SW480 (cell line): ENCODE data around the gene C16orf96.
A peak's percentile ranks its signal among the peaks of the same experiment; 100 is the strongest.

Source experiments
- DNase-seq: peaks from one replicate; pipeline ENCODE4 v3.0.0-alpha.2; 2016; ENCODE audit warnings: low spot score

Gene C16orf96

DNA sequence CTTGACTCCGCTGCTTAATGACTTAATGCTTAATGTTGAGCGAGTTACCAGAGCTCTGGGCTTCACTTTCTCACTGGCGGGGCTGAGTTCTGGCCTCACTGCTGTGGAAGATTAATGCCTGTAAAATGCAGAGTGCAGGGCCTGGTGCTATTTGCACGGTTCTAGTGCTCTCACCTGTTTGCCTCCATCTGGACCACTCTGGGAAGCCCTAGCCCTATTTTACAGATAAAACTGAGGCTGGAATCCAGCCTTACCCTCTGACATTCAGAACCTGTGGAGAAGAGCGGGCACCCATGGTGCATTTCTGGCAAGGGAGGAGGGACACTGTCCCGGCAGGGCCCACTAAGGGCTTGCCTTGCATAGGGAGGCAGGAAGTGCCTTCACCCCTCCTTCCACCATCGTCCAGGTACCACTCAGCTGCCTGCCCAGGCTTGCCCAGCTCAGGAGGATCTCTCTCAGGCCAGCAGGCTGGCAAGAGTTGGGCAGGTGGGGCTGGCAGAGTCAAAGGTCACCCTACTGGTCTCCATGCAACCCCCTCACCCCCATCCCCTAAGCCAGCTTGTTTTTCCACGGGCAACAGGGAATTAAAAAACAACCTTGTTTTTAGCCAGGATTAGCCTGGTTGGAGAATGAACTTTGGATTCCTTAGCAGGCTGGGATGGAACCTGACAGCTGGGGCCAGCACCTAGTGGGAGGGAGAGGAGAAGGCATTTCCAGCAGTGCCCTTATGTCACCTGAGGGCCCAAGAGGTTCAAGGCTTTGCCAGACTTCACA is 62.7 kb downstream of the C16orf96 start:
- no peak for DNase-seq

DNA sequence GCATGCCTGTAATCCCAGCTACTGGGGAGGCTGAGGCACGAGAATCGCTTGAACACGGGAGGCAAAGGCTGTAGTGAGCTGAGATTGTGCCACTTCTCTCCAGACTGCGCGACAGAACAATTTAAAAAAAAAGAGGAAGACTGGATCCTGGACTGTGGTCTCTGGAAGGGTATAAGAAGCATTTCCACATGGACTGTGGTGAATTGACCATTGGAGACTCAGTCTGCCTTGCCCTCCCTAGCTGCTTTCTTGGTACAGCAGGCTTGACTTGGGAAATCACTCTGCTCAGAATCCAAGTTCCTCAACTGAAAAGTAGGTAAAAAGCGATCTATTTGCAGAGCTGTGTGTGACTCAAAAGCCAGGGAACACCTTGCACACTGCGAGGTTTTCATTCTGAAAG is 67.5 kb downstream of the C16orf96 start:
- no peak for DNase-seq

DNA sequence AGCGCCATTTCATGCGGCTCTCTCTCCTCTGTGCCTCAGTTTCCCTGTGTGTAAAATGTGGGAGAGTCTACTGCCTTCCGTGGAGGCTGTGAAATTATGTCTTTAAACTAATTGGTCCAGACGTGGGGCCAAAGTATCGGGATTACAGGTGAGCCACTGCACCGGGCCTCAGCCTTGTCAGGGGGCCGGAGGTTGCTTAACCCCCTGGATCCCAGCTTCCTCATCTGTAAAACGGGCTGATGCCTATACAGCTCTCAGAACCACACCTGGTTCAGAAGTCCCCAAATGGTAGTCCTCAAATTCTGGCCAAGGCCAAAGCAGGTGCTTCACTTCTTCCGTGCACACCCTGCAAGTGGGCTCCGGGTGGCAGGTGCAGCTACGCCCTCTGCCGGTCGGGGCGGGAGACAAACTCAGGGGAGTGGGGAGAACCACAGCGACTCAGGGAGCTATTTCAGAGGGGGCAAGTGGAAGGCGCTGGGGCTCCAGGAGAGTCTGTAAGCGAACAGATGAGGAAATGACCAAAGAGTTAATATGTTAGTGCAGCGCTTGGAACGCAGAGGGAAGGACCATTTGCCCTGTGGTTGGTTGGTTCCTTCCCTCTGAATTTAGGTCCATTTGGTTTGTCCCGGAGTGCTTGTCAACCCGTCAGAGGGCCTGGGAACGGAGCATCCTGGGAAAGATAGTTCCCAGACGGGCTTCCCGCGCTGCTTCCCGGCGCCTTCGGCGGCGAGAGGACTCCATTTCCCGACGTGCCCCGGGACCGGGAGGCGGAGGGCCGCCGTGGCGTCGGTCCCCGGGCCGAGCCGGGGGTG is 68.1 kb downstream of the C16orf96 start, which contains the start of gene MGRN1:
Gene MGRN1 (plus strand): TSS at position 812 of the 812 bp plus-strand sequence. CDS start 135 bp downstream, outside the sequence.
- DNase-seq = peak; percentile 96

DNA sequence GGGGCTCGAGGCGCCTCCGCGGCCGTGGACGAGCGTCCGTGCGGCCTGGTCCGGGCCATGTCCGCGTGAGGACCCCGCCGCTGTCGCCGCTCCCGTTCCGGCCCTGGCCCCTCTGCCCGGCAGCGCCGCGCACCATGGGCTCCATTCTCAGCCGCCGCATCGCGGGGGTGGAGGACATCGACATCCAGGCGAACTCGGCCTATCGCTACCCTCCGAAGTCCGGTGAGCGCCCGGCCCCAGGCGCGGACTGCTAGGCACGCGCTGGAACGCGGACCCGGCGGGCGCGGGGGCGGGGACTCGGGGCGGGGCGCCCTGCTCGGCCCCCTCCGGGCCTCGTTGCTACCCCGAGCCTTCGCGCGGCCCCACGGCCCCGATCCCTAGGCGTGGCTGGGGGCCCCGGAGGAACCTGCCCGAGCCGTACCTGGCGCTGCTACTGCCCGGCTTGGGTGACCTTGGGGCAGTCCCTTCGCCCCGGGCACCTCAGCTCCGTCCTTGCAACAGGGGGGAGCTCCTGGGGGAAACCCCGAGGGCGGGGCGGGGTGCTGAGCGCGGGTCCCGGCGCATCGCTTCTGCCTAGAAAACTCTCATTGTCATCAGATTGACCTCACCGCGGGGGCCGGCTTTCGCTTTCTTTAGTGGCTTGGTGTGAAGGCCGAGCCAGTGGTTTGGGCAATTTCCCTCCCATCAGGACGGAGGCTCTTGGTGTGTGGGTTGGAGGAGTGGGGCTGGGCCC is 68.9 kb downstream of the C16orf96 start:
- peak; percentile 27 for DNase-seq

DNA sequence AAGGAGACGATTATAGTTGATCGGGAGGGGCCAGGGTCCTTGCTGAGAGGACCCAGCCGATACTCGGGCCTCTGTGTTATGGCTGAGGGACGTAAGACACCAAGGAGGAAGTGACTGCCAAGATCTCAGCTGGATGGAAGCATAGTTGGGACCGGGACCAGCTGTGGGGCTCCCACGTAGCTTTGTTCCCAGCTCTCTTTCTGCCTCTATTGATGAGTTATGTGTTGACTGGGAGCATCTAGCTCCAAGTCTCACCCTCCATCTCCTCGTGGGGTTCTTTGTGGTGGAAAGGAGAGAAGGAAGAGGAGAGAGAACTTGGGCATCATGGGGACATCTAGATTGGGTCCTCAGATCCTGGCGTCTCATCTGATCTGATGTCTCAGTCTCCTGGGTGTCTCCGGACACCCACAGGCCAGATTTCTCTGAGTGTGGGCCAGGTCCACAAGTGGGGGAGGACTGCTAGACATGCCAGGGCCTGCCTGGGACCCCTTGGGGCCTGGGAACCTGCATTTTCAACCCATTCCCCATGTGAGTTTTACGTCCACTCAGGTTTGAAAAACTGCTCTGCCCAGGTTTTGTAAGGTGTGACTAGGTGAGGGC is 69.5 kb downstream of the C16orf96 start:
- no peak for DNase-seq

DNA sequence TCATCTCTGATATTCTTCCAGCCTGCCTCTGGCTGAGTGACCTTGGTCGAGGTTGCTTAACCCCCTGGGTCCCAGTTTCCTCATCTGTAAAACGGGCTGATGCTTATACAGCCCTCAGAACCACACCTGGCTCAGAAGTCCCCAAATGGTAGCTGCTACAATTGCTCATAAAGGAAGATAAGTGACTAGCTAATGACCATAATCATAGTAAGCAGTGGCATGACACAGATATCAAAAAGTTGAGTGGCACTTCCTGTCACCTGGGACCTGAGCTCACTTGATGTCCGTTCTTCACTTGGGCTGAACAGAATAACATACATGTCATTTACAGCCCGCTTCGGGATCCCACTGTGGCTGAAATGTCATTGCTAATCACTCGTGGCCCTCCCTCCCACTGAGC is 70.3 kb downstream of the C16orf96 start:
- no peak for DNase-seq

DNA sequence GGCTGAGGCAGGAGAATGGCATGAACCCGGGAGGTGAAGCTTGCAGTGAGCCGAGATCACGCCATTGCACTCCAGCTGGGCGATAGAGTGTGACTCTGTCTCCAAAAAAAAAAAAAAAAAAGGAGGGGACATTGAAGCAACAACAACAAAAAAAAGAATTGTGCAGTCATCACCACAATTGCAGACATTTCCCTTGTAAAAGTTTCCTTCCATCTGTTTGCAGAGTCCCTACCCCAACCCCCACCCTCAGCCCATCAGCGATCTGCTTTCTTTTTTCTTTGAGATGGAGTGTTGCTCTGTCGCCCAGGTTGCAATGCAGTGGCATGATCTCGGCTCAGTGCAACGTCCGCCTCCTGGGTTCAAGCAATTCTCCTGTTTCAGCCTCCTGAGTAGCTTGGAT is 72.1 kb downstream of the C16orf96 start:
- no peak for DNase-seq

DNA sequence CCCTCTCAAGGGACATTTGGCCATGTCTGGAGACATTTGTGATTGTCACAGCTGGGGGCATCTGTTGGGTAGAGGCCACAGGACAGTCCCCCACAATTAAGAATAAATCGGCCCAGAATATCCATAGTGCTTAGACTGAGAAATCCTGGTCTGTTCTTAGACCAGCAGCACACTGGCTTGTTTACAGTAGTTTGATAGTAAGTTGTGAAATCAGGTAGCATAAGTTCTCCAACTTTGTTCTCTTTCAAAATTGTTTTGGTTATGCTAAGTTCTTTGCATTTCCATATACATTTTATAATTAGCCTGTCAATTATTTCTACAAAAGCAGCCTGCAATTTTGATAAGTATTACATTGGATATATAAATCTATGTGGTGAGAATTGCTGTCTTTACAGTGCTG is 75.3 kb downstream of the C16orf96 start:
- DNase-seq = no peak

DNA sequence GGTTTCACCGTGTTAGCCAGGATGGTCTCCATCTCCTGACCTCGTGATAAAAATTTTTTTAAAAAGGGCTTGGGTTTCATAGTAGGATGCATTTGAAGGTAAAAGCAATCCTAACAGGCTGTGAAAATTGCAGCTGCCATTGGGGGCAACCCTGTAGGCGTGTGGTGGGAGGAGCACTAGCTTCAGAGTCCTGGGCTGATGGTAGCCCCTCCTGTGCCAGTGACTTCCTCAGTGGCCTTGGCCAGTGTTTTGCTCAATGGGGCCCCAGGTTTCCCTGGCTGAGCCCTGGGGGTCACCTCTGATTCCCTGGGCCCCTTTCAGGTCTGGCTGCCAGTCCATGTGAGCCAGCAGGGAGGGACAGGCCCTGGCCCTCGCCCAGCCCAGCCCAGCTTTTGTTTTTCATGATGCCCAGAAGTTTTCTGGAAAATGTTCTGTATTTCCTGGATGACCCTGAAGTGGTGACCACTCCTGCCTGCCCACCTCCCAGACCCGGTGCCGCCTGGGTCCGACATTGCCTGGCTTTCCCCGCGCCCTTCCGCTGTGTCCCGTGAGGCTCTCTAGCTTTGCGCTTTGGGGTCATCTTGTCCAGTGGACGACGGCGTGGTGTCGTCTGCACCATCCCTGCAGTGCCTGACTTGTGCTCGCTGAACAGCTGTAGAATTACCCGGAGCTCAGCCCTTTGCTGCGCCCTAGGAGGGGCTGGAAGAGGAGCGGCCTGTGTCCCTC is 77.9 kb downstream of the C16orf96 start:
- no peak for DNase-seq

DNA sequence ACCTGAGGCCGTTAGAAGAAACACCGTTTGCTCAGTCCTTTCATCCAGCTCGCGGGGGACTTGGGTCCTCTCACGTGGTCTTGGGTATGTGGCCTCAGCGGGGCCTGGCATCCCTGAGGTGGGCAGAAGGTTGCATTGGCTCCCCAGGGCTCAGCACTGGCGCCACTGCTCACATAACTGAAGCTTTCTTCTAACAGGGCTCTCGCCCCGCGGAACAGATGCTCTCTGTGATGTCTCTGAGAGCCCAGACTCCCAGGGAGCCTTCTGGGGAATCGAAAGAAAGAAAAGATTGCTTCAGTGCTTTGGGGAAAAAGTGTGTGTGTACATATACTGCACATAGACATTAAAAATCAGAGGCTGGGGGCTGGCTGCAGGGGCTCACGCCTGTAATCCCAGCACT is 78.6 kb downstream of the C16orf96 start:
- no peak for DNase-seq

DNA sequence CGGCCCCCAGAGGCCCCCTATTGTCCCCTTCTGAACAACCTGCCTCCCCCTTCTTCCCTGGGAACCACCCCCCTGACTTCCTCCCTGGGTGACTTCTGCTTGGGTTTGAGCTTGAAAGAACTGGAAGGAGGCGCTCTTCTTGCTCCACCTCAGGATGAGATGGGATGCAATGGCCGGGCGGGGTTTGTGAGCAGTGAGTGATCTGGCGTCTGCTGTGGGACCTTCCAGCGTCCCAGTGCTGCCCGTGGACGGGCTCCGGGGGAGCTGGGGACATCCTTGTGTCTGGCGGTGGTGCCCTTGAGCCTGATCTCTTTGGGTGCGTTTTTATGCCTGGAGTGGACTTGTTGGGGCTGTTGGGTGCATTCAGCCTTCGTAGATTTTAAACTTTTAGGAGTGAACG is 80.1 kb downstream of the C16orf96 start:
- DNase-seq = no peak

DNA sequence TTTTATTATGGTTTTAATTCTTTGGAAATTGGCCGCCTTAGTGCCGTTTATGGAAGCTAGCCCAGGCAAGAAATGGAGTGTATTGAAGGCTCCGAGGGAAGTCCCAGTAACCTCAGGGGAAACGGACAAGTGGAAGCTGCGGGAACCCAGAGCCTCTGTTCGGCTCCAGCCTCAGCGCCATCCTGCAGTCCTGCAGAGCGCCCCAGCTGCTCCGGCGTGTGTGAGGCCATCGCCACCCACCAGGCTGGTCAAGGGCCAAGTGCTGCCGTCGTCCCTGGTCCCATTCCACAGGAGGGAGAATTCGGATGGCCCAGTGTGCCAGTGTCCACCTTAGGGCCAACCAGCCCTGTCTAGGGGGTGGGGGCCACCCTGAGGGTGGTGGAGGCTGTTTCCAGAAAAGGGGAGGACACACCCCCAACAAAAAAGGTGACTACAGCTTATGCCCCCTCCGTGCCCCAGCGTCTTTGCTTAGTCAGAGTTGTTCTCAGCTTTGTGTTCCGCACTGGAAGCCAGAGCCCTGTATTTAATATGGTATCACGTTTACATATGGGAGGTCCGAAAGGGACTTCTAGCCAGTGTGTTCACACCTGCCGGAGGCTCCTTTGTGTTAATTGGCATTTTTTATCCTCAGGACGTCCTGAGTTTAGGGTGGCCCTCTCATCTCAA is 81.5 kb downstream of the C16orf96 start:
- no peak for DNase-seq

DNA sequence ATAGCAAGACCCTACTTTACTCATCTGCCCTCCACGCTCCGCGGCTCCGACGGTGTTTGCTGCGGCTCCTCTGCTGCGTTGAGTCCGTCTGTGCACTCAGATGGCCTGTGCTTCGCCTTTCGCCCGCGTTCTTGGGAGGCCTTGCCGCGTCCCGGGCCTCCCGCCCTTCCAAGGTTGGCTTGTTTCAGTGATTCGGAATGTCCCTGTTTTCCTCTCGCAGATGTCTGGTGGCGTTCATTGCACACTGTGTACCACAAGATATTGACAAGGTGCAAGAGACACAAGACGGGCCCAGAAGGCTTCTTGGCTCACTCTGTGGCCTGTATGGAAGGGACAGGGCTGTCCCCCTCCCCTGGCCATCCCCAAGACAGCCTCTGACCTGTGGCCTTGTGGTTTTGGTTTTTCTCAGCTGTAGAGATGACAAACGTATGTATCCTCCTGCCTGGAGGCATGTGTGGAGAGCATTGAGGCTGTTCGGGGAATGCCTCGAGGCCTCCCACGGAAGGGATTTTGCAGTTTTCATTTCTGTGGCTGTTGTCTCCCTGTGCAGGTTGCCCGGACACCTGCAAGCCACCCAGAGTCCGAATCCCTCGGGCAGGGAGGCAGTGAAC is 83.9 kb downstream of the C16orf96 start:
- DNase-seq = no peak

DNA sequence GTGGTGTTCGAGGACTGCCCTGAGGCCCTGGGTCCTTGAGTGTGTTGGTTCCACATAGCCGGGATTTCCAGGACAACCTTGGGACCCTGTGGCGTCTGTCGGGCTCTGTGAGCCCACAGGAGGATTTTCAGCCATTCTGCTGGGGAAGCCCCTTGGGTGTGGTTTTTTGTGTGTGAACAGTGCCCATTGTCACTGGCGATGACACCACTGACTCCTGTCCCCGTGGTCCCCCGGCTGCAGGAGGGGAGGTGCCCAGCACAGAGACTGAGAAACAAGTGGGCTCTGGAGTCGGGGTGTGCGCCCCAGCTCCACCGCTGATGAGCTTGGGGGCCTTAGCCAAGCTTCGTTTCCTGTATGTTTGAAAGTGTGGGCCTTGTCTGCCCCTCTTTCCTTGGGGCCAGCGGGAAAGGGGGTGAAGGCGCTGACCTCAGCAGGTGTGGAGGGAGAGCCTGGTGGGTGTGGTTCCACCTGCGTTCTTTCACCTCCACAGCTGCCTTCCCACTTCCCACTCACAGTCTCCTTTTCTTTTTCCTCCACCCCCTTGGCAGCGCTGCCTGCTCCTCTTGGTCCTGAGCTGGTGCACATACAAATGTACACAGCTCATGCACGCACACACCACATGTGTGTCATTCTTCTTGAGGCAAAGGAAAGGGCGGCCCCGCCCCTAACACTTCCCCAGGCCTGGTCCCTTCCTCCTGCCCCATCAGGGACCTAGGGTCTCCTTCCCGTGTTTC is 84.6 kb downstream of the C16orf96 start:
- DNase-seq = no peak

DNA sequence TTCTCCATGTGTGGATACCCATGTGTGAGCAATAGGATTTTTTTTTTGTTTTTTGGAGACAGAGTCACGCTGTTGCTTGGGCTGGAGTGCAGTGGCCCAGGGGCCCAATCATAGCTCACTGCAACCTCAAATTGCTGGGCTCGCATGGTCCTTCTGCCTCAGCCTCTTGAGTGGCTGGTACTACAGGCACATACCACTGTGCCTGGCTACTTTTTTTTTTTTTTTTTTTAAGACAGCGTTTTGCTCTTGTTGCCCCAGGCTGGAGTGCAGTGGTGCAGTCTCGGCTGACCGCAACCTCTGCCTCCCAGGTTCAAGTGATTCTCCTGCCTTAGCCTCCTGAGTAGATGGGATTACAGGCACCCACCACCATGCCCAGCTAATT is 85.2 kb downstream of the C16orf96 start:
- no peak for DNase-seq

DNA sequence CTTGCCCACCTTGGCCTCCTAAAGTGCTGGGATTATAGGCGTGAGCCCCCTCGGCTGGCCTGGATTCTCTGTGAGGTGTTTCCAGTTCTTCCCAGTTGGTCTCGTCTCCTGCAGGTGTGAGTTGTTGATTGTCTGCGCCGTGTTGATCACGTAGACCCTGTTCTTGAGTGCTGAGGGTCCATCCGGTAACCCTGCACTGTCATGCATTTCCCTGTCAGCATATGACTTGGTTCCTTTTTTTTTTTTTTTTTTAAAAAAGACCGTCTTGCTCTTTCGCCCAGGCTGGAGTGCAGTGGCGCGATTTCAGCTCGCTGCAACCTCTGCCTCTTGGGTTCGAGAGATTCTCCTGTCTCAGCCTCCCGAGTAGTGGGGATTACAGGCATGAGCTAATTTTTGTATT is 85.8 kb downstream of the C16orf96 start:
- no peak for DNase-seq

DNA sequence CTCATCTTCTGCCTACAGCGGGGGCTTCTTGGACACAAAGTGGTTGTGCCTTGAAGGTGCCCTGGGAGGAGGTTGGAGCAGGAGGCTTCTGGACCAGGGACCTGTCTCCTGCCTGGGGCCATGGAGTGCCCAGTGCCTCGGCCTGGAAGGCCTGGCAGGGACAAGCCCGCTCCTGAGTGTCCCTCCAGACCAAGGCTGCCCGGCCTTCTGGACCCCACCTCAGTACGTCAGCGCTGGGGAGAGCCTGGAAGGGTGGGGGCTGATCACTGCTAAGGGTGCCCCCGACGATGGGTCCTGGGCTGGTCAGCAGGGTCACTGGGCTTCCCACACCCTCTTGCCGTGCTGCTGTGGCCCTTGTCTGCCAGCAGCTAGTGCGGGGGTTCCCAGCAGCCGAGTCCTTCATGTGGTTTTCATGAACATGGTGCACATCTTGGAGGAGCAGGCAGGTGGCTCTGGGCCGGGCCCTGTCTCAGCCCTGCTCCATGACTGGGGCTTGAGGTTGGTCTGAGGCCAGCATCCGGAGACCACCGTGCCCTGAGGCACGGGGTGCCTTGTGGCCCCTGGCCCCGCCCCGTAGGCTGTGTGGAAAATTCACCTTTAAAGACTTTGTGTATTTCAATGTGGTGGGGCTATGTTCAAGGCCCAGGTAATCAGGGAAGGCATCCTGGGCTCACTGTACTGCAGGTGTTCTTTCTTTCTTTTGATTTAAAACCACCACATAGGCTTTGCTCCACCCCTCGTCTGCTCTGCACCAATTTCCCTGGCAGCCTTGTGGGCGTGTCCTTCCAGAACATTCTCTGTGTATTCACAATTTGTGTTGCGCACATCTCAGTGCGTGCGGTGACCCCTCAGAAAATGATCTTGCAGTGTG is 90.9 kb downstream of the C16orf96 start:
- no peak for DNase-seq

DNA sequence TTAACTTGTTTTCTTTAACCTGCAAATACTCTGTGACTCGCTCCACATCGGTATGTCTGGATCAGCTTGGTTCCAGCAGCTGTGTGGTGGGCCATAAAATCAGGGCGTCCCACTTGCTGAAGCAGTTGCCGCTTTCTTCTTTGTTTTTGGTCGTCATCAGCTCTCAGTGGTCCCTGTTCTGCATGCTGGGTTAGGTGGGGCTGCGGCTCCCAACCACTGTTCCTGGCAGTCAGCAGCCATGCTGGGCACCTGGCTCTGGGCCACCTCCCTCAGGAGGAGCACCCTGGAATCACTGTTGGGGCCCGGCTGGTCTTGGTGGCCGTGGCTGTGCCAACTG is 91.5 kb downstream of the C16orf96 start:
- DNase-seq = no peak

DNA sequence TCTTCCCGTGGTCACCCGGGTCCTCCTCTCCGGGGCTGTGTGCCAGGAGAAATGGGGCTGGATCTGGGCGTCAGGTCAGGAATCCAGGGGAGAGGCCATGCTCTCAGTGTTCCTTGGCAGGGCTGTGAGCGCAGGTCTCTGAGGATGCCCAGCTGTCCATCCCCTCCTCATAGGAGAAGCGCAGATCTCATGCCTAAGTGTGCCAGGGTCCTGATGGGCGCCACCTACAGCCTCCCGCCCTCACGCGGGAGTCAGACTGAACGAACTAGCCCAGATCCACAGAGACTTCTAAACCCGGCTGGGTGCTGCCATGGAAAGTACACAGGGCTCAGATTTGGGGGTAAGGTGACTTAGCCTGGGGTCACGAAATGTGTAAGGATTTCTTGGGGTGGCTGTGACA is 92.8 kb downstream of the C16orf96 start:
- DNase-seq = no peak
